Cardiac muscle cell (in vitro differentiated cells and primary cell): ENCODE results near the gene RDH12. TPM values are rescaled to one million over a fixed set of nuclear protein-coding genes. Genes with fewer than 3 reads are reported as not detected.

ENCODE experiments used
- DNase-seq, 2 donors: peaks; one replicate each; pipeline versions ENCODE4 v3.0.0 to v3.0.0-alpha.2; 2010 to 2017; ENCODE audit warnings: low read depth in 1 of 2, low spot score in 1 of 2
- H3K27ac ChIP-seq: fragments of 200-600 bp; sonication (generic); 2 replicates; pipeline ENCODE4 v1.5.1; 2016
- H3K27me3 ChIP-seq: fragments of 200-600 bp; sonication (generic); 2 replicates; pipeline ENCODE4 v1.6.0; 2016; ENCODE audit warnings: control low read depth
- H3K36me3 ChIP-seq: fragments of 200-600 bp; sonication (generic); 2 replicates; pipeline ENCODE4 v1.5.1; 2016; ENCODE audit warnings: control low read depth
- H3K4me1 ChIP-seq: fragments of 200-600 bp; sonication (generic); 2 replicates; pipeline ENCODE4 v1.8.1; 2017; ENCODE audit warnings: low read depth, mild to moderate bottlenecking, mixed run types
- H3K4me3 ChIP-seq: fragments of 200-600 bp; sonication (generic); 2 replicates; pipeline ENCODE4 v1.5.1; 2016; ENCODE audit warnings: mild to moderate bottlenecking
- H3K9me3 ChIP-seq: fragments of 200-600 bp; sonication (generic); 2 replicates; pipeline ENCODE4 v1.5.1; 2017; ENCODE audit warnings: low read depth, mild to moderate bottlenecking, control low read depth
- polyA plus RNA-seq: library from polyadenylated mRNA; unstranded; fragments of >200 nt; fragmentation: Nextera tagmentation; extraction: Ambion mirVana; gene quantifications from 2 replicates; pipeline ENCODE4 v1.2.1, GENCODE V29; 2016
- total RNA-seq: library from RNA; depleted of rRNA; stranded (reverse); fragments of >200 nt; gene quantifications from 2 replicates; pipeline ENCODE4 v1.2.3, GENCODE V29; 2016
- TF ChIP-seq, protein P1 (sequence below): IDR thresholded peaks from 2 replicates; pipeline ENCODE4 v1.5.1; 2012; ENCODE audit warnings: low read depth, mild to moderate bottlenecking, low read length

The RDH12 gene
- total and polyA plus RNA-seq, 2 experiments from 2014 or later = 0.48 to 1.7 TPM

DNA sequence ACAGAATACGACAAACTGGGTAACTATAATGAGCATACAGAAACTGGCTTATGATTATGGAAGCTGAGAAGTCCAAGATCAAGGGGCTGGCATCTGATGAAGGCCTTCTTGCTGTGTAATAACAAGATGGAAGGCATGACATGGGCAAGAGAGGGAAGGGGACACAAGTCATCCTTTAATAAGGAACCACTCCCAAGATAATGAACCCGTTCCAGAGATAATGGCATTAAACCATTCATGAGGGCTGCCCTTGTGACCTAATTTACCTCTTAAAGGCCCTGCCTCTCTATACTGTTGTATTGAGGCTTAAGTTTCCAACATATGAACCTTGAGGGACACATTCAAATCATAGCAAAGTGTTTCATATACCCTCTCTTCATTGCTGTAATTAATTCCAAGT lies 22.7 kb upstream of the RDH12 start:
- H3K36me3 ChIP-seq = peaks cover 34% of the 10 kb centered on the region

GRCh38 chr14:67680121-67680602 lies 21.5 kb upstream of the RDH12 start:
- no peaks in the 10 kb centered on the region for H3K9me3 ChIP-seq
- TF ChIP-seq, protein P1, sequence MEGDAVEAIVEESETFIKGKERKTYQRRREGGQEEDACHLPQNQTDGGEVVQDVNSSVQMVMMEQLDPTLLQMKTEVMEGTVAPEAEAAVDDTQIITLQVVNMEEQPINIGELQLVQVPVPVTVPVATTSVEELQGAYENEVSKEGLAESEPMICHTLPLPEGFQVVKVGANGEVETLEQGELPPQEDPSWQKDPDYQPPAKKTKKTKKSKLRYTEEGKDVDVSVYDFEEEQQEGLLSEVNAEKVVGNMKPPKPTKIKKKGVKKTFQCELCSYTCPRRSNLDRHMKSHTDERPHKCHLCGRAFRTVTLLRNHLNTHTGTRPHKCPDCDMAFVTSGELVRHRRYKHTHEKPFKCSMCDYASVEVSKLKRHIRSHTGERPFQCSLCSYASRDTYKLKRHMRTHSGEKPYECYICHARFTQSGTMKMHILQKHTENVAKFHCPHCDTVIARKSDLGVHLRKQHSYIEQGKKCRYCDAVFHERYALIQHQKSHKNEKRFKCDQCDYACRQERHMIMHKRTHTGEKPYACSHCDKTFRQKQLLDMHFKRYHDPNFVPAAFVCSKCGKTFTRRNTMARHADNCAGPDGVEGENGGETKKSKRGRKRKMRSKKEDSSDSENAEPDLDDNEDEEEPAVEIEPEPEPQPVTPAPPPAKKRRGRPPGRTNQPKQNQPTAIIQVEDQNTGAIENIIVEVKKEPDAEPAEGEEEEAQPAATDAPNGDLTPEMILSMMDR = no peak
- DNase-seq = peak in 1 of 2 donors; percentile 92
- no peak overlapping the region for H3K27ac ChIP-seq
- no peaks in the 10 kb centered on the region for H3K27me3 ChIP-seq
- H3K36me3 ChIP-seq = peaks cover 44% of the 10 kb centered on the region
- H3K4me3 ChIP-seq = no peak overlapping the region
- H3K4me1 ChIP-seq = no peaks in the 10 kb centered on the region

More for the DNA sequence above, 22.7 kb upstream of the RDH12 start:
- DNase-seq = no peak
- Histone ChIP-seq H3K9me3 (no peaks in the 10 kb centered on the region), H3K27me3 (no peaks in the 10 kb centered on the region), H3K4me1 (no peaks in the 10 kb centered on the region), H3K27ac (no peak overlapping the region), H3K4me3 (no peak overlapping the region)
- TF ChIP-seq, protein P1 = no peak

GRCh38 chr14:67680941-67681340 lies 20.7 kb upstream of the RDH12 start:
- TF ChIP-seq, protein P1 = no peak

GRCh38 chr14:67683842-67684241 lies 17.8 kb upstream of the RDH12 start:
- Histone ChIP-seq H3K36me3 (peaks cover 48% of the 10 kb centered on the region), H3K4me3 (no peak overlapping the region), H3K27ac (no peak overlapping the region), H3K27me3 (no peaks in the 10 kb centered on the region), H3K4me1 (no peaks in the 10 kb centered on the region), H3K9me3 (no peaks in the 10 kb centered on the region)
- TF ChIP-seq, protein P1 = no peak
- DNase-seq = no peak

More at GRCh38 chr14:67680941-67681340, 20.7 kb upstream of the RDH12 start:
- Histone ChIP-seq H3K4me3 (no peak overlapping the region), H3K27me3 (no peaks in the 10 kb centered on the region), H3K4me1 (no peaks in the 10 kb centered on the region), H3K9me3 (no peaks in the 10 kb centered on the region), H3K36me3 (peaks cover 48% of the 10 kb centered on the region), H3K27ac (no peak overlapping the region)
- DNase-seq = no peak

DNA sequence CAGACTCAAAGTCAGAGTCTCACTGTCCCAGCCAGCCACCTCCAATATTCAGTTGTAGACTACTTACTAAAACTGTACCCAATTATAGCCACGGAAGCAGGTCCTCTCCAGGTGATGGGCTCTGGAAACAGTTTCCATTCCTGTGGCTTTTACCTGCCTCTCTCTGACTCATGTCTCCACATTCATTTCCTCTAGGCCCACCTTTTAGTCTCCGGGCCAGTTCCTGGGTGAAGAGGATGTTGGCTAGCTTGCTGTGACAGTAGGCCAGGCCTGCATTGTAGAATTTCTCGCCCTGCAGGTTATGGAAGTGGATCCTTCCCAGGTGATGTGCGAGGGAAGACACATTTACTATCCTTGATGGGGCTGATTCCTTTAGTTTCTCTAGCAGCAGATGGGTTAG lies 11.7 kb upstream of the RDH12 start:
- TF ChIP-seq, protein P1 = no peak
- H3K9me3 ChIP-seq = no peaks in the 10 kb centered on the region
- no peak for DNase-seq
- H3K4me1 ChIP-seq = peaks cover 7% of the 10 kb centered on the region
- no peak overlapping the region for H3K4me3 ChIP-seq
- peaks cover 46% of the 10 kb centered on the region for H3K36me3 ChIP-seq
- H3K27ac ChIP-seq = no peak overlapping the region
- no peaks in the 10 kb centered on the region for H3K27me3 ChIP-seq
